GM21528 (cell line): Measurements from ENCODE around the gene BRSK2.

Experiments
- ATAC-seq: cut with Tn5 transposase; IDR thresholded peaks from one replicate; pipeline ENCODE4 v1.9.1; 2021; ENCODE audit warnings: mild to moderate bottlenecking, moderate library complexity; ENCODE audit not compliant: unreplicated experiment, low FRiP score

Gene BRSK2

GRCh38 chr11:1447845-1448825, 58.4 kb downstream of the BRSK2 start:
- ATAC-seq: no peak

GRCh38 chr11:1448882-1449281, 59.1 kb downstream of the BRSK2 start:
- ATAC-seq: no peak

DNA sequence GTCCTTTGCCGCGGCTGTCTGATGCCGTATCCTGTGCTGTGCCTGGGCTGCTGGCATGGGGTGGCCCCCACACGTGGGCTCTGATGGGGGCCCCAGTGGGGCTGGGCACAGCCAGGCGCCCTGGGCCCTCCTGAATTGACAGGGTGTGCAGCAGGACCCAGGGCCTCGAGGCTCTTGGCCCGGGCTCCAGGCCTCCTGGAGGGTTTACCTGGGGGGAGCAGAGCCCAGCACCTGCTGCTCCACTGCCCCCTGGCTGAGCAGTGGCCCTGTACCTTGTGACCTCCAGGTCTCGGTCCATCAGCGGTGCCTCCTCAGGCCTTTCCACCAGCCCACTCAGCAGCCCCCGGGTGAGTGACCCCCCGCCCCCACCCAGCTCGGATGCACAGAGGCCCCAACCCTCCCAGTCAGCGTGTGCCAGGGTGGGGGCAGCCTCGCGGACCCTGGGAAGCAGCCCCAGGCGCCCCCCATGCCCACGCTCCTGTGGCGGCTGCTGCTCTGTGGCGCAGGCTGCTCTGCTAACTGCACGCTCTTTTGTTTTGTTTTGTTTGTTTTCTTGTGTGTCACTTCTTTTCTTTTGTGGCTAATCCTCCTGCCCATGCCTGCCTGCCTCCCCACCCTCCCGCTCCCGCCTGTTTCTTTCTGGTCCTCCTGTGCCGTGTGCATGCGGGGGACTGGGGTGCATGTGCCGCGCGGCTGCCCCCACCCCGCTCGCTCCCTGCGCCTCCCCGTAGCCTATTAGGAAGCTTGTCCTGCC, 59.9 kb downstream of the BRSK2 start:
- ATAC-seq: no peak

DNA sequence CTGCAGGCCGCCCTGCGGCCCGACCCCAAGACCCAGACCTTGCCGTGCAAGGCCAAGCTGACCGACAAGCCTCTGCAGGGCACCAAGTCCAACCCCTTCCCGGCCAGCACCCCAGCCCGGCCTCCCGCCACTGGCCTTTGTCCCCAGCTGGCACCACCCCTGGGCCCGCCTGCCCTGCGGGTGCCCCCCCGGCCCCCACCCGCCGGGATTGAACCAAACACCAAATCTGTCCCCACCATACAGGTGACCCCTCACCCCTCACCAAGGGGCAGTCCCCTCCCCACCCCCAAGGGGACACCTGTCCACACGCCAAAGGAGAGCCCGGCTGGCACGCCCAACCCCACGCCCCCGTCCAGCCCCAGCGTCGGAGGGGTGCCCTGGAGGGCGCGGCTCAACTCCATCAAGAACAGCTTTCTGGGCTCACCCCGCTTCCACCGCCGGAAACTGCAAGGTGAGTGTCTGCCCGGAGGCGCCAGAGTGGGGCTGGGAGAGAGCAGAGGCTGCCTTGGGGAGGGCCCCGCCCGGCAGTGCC, 60.7 kb downstream of the BRSK2 start:
- ATAC-seq: no peak

- ATAC-seq: no peak
These were observed 61.4 kb downstream of the BRSK2 start for GRCh38 chr11:1450949-1451710.

DNA sequence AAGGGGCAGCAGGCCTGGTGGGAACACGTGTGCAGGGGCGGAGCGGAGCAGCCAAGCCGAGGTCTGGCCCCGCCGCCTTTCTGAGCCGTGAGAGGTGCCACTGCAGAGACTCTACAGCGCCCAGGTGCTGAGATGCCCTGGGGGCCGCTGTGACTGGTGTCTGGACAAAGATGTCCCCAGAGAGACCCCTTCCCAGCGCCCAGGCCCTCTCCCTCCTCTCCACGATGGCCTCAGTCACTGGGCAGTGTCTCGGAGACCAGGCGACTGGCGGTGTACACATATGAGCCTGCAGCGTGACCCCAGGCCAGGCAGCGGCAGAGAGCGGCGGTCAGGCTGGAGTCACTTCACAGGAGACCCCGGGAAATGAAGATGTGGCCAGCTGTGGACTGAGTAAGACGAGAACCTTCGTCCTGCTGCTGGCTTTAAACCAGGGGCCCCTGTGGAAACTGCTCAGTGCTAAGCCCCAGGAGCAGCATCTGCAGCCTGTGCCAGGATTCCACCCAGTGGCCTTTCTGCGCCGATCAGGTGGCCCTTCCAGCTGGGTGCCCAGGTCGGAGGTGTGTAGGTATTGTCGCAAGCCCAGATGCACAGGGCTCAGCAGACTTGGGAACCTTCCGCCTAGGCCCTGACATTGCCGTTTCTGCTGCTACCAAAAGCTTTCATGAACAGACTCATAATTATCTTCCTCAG, 62.2 kb downstream of the BRSK2 start:
- no peak for ATAC-seq

DNA sequence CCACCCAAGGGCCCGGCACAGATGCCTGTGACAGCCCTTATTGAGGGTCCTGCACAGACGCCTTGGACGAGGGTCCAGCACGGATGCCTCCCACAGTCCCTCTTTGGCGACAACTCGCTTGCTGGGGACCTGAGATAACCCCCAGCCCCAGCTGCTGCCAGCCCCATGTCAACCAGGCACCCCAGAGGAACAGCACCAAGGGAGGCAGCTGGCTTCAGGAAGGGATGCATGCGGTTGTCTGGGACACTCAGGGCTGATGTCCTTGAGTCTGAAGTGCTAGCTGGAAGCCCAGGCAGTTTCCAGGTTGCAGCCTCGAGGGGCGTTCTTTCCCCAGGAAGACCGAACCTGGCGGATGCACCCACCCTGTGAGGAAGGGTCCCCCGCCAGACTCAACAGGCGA, 63.0 kb downstream of the BRSK2 start:
- no peak for ATAC-seq

DNA sequence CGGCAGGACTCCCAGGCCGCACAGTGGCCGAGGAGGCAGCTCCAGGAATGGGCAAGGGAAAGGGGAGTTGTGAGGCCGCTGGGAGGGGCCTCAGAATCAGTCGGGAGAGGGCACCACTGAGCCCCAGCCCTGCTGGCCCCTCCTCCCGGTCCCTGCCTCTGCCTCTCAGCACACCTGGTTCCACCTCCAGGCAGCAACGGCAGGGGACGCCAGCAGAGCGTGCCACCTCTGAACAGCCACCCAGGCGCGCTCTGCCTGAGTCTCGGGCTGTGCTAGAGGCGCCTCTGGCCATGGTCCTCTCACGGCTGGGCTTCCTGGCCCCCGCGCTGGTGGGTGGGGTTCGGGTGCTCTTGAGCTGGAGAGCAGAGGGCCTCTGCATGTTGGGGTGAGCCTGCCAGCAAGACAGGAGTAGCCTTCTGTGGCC, 63.9 kb downstream of the BRSK2 start:
- ATAC-seq: no peak

- ATAC-seq: no peak
These were observed 64.8 kb downstream of the BRSK2 start for GRCh38 chr11:1454576-1454975.

- no peak for ATAC-seq
These were observed 65.5 kb downstream of the BRSK2 start for GRCh38 chr11:1455032-1455762.

DNA sequence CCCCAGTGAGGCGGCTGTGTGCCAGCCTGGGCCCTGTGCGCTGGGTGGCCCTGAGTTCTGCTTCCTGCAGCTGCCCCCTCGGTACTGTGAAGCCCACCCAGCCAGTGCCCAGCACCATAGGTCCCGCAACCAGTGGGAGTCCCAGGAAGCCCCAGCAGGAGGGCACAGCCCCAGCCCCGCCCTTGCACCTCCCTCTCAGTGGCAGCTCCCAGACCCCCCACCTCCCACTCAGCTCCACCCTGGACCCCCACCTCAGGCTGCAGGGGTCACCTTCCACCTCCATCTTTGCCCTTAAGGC, 66.0 kb downstream of the BRSK2 start:
- no peak for ATAC-seq

- ATAC-seq: no peak
These were observed 66.4 kb downstream of the BRSK2 start for GRCh38 chr11:1456176-1456575.

- no peak for ATAC-seq
These were observed 67.0 kb downstream of the BRSK2 start for GRCh38 chr11:1456596-1457325.

- ATAC-seq: no peak
These were observed 67.6 kb downstream of the BRSK2 start for GRCh38 chr11:1457326-1457680.

- no peak for ATAC-seq
These were observed 68.1 kb downstream of the BRSK2 start for GRCh38 chr11:1457856-1458255.

DNA sequence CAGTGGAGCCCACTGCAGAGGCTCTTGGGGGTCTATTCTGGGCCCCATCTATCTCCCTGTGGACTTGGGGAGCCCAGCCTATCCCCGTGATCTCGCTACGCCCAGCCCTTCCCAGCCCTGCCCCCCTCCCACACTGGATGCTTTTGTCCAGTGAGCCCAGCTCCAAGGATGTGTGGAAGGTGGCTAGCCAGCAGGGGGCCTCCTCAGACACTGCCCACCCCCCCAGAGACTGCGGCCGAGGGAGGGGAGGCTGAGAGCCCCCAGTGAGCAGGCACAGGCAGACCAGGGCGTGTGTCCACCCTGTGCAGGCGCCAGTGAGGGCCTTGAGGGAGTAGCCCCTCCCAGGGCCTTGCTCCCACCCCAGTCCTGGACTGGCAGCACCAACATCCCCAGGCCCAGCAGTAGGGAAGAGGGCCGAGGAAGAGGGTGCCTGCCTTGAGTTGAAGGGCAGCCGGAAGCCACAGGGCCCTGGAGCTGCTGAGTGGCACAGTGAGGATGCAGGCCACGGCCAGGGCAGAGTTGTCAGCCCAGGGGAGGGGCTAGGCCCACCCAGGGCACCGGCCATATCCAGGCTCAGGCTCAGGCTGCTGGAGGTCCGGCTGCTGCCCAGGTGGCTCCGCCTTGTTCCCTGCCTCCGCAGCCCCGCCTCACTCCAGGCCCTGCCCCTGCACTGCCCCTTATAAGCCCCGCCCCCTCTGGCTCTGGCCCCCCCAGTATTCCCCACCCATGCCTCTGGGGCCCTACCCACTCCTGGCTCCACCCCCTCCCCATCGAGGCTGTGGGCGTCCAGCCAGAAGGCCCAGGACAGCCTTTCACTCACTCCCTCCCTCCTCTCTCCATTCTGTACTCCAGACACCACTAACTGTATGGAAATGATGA, 68.8 kb downstream of the BRSK2 start:
- no peak for ATAC-seq

- ATAC-seq: no peak
These were observed 69.5 kb downstream of the BRSK2 start for GRCh38 chr11:1459219-1459575.

GRCh38 chr11:1459764-1460395, 70.1 kb downstream of the BRSK2 start:
- ATAC-seq: no peak
